Astrocyte of the cerebellum (primary cell): ENCODE results near the gene MMP12.
A peak's percentile ranks its signal among the peaks of the same experiment; 100 is the strongest.
"Not testable (repeated sequence)": the region's sequence is repeated elsewhere in the genome, so short reads cannot be mapped to it uniquely, and the experiment has no call there.

ENCODE experiments used
- DNase-seq: peaks from one replicate; pipeline ENCODE4 v3.0.0-alpha.2; 2011; ENCODE audit warnings: low read depth
- H3K4me3 ChIP-seq: 2 replicates; pipeline ENCODE4 v1.5.1; 2011; ENCODE audit warnings: mild to moderate bottlenecking, low read depth, low read length, moderate library complexity
- CTCF ChIP-seq: IDR thresholded peaks from 2 replicates; pipeline ENCODE4 v1.5.1; 2012; ENCODE audit warnings: low read length, low read depth, moderate library complexity, mild to moderate bottlenecking; ENCODE audit errors: missing control alignments
- in situ Hi-C: cut with HindIII; loops from 2 replicates; pipeline ENCODE4 v1.10.0; 2017; ENCODE audit warnings: low sequenced_read_pairs

Gene MMP12

GRCh38 chr11:102911758-102912481 lies 37.1 kb upstream of the MMP12 start:
- no peak for TF ChIP-seq CTCF
- no peak overlapping the region for H3K4me3 ChIP-seq
- in situ Hi-C loops: loop anchor here (25.0 kb wide), 1 partner anchor 150 kb away; no protein-coding TSS in a partner anchor
- DNase-seq: no peak

GRCh38 chr11:102905848-102906247 lies 31.1 kb upstream of the MMP12 start:
- DNase-seq, H3K4me3 ChIP-seq: not testable (repeated sequence)
- in situ Hi-C loops: loop anchor here (25.0 kb wide), 1 partner anchor 156 kb away; no protein-coding TSS in a partner anchor

DNA sequence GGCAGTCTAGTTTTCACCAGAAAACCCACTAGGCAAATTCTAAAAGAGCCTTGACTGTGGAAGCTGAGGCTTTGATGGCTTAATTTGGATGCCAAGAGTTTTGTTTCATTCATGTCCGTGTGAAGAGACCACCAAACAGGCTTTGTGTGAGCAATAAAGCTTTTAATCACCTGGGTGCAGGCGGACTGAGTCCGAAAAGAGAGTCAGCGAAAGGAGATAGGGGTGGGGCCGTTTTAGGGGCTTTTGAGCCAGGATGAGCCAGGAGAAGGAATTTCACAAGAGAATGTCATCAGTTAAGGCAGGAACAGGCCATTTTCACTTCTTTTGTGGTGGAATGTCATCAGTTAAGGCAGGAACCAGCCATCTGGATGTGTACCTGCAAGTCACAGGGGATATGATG lies 29.1 kb upstream of the MMP12 start:
- DNase-seq, H3K4me3 ChIP-seq: not testable (repeated sequence)
- in situ Hi-C loops: loop anchor here (25.0 kb wide), 1 partner anchor 158 kb away; no protein-coding TSS in a partner anchor

DNA sequence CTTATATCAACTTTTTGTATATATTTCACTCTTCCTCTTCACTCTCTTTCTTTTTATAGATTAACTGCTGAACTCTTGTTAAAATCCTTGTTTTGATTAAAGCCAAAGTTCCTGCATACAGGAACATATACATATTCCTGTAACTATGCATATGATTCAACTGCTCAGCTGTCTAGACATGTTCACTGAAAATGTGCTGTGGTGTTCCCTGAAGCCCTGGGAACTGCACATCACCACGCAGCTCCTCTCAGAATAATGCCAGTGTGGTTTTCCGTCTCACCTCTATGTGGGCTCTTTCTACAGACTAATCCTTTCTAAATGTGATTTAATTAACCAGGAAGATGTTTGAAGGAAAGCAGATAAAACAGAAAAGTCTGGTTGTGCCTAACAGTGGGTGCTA lies 25.6 kb upstream of the MMP12 start:
- no peak overlapping the region for H3K4me3 ChIP-seq
- DNase-seq: no peak
- TF ChIP-seq CTCF: no peak
- in situ Hi-C loops: loop anchor here (25.0 kb wide), 1 partner anchor 162 kb away; no protein-coding TSS in a partner anchor

DNA sequence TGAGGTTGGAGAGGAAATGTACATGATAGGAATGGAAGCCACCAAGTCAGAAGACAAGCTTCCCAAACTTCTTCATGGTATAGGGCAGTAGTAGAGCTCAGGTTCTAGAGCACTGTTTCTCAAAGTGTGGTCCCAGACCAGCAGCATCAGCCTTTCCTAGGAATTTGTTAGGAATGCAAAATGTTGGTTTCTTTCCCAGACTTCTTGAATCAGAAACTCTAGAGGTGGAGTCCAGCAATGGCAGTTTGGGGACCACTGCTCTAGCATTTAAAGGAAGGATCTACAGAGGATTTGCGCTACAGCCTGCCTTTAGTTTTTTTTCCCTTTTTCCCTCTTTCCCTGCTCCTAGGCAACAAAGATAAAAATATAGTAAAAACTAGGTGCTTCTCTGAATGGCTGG lies 17.0 kb upstream of the MMP12 start:
- DNase-seq: peak; percentile 8
- in situ Hi-C loops: no loop called here
- peak; percentile 3 for TF ChIP-seq CTCF
- H3K4me3 ChIP-seq: no peak overlapping the region

DNA sequence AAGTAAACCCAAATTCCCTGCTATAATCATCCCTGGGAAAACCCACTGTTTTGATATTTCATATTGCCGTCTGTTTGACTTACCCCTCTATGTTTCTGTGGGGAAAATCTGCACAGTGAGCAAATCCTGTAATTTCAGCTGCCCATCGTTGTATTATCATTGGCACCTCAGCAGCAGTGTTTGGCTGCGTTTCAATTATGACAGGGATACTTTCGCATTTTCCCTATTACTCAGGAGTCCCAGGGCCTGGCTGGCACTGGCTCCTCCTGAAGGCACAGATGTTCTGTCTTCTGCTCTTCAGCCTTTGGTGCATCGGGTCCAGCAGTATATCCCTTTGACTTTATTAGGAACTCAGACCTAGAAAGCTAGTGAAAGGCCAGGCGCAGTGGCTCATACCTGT lies 12.2 kb upstream of the MMP12 start:
- no peak overlapping the region for H3K4me3 ChIP-seq
- peak; percentile 12 for DNase-seq
- no peak for TF ChIP-seq CTCF
- in situ Hi-C loops: no loop called here

GRCh38 chr11:102883141-102883540 lies 8.4 kb upstream of the MMP12 start:
- H3K4me3 ChIP-seq: no peak overlapping the region
- no peak for TF ChIP-seq CTCF
- no peak for DNase-seq
- in situ Hi-C loops: no loop called here
